Hematopoietic multipotent progenitor cell treated with erythropoietin and hydrocortisone succinate and interleukin-3 and kit ligand, for 8 days (in vitro differentiated cells): ENCODE data around the gene PSMB2.

ENCODE experiments used
- DNase-seq: peaks from one replicate; pipeline ENCODE4 v3.0.0-alpha.2; 2015

The PSMB2 gene

GRCh38 chr1:35570589-35571137 is 70.7 kb downstream of the PSMB2 start:
- DNase-seq, result no peak

GRCh38 chr1:35569936-35570335 is 71.4 kb downstream of the PSMB2 start:
- DNase-seq, result no peak

DNA sequence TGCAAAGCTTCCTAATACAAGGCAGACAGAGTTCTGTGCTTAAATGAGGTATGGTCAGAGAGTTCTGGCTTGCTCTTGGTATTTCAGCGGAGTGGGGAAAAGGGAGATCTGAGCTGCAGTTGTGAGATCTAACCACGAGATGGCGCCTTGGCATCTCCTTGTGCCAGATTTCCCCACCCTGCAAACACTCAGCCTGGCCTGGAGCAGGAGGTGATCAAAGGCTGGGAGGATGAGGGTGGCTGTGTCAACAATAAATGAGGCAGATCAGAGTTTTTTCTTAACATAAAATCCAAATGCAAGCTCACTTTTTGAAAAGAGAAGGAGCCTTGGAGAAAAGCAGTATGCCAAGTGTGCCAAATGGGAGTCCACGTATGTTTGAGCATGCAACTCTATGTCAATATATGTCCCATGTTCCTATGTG is 72.3 kb downstream of the PSMB2 start:
- peak; percentile 74 for DNase-seq

- no peak for DNase-seq
These were observed 73.3 kb downstream of the PSMB2 start for GRCh38 chr1:35567947-35568558.

DNA sequence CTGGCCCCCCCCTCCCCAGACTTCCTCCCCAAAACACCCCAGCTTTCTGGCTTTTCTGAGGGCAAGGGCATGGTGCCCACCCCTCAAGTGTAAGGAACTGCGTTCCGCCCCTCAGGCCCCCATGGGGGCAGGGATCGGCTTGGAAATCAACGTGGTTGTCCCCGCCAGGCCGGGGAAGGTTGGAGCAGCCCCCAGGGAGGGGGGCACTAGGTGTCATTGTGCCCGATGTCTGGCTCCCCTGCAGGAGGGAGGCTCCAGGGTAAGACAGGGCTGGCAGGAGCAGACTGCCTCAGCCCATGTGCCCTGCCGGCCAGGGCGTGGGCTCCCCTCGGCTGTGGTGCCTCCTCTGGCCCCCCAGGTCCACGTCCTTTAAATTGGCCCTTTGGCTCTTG is 75.6 kb downstream of the PSMB2 start:
- DNase-seq, result no peak

GRCh38 chr1:35564884-35565741 is 76.2 kb downstream of the PSMB2 start:
- DNase-seq, result no peak

GRCh38 chr1:35564037-35564883 is 77.1 kb downstream of the PSMB2 start:
- DNase-seq, result peak; percentile 83

DNA sequence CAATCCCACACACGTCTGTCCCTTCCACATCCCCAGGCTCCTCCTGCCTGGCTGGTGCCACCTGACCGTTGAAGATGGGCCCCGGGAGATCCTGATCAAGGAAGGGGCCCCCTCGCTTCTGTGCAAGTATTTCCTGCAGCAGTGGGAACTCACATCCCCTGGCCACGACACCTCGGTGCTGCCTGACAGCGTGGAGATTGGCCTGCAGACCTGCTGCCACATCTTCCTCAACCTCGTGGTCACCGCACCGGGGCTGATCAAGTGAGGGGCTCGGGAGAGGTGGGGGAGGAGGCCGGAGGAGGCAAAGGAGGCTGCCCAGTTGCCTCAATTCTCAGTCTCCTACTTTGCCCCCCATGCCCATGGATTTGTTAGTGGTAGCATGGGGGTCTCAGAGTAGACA is 78.2 kb downstream of the PSMB2 start:
- DNase-seq, result no peak

DNA sequence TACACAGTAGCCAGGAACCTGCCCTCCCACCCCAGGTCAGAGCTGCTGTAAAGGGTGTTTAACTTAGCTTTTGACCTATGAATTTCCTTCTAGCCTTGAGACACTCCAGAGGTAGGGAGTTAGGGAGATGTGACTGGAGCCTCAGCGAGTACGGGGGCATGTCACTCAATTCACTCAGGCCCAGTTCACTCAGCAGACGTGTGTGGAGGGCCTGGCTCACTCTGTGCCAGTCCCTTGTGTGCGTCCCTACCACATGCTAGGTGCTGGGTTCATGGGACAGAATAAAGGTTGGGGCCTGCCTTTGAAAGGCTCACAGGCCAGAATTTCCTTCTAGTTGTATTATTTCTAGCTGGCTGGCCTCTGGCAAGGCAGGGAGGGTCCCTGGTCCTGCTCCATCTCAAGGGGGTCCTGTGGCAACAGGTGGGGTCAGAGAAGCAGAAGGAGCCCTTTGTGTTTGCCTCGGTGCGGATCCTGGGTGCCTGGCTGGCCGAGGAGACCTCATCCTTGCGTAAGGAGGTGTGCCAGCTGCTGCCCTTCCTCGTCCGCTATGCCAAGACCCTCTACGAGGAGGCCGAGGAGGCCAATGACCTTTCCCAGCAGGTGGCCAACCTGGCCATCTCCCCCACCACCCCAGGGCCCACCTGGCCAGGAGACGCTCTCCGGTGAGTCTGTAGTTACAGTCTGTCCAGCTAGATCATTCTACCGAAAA is 79.2 kb downstream of the PSMB2 start:
- no peak for DNase-seq

GRCh38 chr1:35561297-35561971 is 79.9 kb downstream of the PSMB2 start:
- no peak for DNase-seq

DNA sequence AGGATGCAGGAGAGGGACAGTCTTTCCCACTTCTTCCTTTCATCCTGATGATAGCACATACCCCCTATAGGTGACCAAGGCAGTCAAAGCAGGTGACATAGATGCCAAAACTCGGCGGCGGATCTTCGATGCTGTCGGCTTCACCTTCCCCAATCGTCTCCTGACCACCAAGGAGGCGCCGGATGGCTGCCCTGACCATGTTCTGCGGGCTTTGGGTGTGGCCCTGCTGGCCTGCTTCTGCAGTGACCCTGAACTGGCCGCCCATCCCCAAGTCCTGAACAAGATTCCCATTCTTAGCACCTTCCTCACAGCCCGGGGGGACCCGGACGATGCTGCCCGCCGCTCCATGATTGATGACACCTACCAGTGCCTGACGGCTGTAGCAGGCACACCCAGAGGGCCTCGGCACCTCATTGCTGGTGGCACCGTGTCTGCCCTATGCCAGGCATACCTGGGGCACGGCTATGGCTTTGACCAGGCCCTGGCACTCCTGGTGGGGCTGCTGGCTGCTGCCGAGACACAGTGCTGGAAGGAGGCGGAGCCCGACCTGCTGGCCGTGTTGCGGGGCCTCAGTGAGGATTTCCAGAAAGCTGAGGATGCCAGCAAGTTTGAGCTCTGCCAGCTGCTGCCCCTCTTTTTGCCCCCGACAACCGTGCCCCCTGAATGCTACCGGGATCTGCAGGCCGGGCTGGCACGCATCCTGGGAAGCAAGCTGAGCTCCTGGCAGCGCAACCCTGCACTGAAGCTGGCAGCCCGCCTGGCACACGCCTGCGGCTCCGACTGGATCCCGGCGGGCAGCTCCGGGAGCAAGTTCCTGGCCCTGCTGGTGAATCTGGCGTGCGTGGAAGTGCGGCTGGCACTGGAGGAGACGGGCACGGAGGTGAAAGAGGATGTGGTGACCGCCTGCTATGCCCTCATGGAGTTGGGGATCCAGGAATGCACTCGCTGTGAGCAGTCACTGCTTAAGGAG is 80.8 kb downstream of the PSMB2 start:
- DNase-seq, result no peak

GRCh38 chr1:35559317-35559944 is 81.9 kb downstream of the PSMB2 start:
- DNase-seq, result no peak

GRCh38 chr1:35558374-35559316 is 82.7 kb downstream of the PSMB2 start:
- peak; percentile 34 for DNase-seq

DNA sequence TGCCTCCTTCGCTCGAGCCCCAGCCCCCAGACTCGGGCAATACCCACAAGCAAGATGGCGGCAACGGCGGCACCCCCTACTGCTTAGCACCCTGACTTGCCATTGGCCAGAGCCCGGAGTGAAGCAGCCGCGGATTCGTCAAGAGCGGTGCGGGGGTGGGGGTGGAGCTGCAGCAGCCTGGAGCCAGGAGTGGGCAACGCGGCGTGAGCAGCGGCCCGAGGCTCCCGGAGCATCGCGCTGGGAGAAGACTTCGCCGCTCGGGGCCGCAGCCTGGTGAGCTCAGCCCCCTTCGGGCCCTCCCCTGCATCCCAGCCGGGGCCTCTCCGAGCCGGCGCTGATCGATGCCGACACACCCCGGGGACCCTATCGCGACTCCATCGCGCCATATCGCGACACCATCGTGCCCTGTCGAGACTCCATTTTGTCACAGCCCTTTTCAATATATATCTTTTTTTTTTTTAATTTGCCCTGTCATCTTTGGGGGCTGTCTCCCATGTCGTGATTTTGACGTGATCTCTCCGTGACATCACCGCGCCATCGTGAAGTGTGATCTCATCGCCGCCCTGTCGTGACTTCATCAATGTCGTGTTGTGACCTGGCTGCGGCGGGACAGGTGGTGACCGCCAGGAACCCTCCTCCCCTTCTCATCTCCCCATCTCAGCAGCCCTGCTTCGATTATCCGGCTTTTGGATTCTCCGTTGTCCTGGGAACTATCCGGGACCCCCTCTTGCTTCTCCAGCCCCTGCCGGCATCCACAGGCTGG is 83.5 kb downstream of the PSMB2 start, which contains the start of gene NCDN:
NCDN (plus strand) TSS at position 189 of the 763 bp plus-strand sequence; CDS start at position 581, 392 bp downstream.
- DNase-seq, result peak; percentile 96

GRCh38 chr1:35557118-35557610 is 84.2 kb downstream of the PSMB2 start, which contains the start of gene KIAA0319L:
Gene KIAA0319L (minus strand): TSS chr1:35557403. CDS start chr1:35554491, 2,912 bp downstream.
- no peak for DNase-seq

DNA sequence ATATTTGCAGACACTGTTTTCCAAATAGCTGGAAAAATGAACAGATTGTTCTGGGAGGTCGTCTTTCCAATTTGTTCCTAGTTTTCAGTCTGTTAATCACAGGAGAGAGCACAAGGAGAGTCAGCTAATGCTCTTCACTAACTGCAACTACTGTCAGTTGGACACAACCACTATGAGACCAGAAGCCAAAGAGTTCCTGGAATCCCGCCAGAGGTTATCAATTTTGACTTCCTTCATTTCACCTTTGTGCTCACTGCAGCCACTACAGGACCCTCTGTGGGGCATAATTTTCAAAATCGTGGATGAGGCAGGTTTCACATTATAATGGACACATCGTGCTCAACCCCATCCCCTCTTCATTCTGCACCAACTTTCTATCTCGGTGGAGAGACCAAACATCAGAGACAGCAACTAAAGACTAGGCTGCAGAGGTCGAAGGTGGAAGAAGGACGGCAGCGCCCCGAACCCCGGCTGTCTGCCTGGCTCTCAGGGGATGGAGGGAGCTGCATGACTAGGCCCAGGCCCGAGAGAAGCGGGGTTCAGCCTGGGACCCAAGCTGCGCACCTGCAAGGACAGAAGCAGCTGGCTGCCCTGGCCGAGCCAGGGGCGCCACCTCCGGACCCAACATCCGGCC is 84.7 kb downstream of the PSMB2 start:
- DNase-seq, result peak; percentile 58
